Fibroblast of lung (primary cell): ENCODE results near the gene HPCAL1.

Experiments used
- EZH2 ChIP-seq: IDR thresholded peaks from 2 replicates; pipeline ENCODE4 v1.5.1; 2012; ENCODE audit warnings: low read length, control low read depth, mild to moderate bottlenecking; ENCODE audit errors: missing control alignments
- TF ChIP-seq, protein P1 (sequence below), 2 donors: IDR thresholded peaks in 1 of 2; conservative IDR thresholded peaks in 1 of 2; 1 replicate in 1 of 2; 2 replicates in 1 of 2; pipeline ENCODE4 v1.5.1; 2011 to 2012; ENCODE audit warnings: low read length in 2 of 2, control low read depth in 1 of 2, inconsistent platforms in 1 of 2, low read depth in 1 of 2, mild to moderate bottlenecking in 1 of 2

DNA sequence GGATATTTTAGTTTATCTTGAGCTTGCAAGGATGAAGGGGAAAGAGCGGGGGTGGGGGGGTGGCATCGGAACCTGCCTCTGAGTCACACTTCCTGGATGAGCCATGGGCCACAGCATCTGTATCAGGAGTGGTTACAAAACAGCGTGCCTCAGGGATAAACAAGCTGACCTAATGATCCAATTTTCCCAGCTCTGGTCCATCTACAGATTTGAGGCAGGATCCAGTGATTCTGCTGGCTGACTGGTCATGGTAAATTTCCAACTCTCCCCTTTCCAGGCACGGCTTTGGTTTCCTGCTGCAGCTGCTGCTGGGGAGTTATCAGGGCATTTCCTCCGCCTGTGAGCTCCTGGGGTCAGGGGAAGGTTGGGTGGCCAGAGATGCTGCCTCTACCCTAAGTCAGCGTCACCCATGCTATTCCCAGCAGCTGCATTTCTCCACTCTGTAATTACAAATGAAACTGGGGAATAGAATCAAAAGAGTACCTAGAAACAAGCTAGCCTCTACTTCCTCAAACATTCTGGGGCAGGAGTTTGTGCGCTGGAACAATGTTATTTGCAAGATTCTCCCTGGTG, 4.7 kb upstream of the HPCAL1 start:
- TF ChIP-seq, protein P1, sequence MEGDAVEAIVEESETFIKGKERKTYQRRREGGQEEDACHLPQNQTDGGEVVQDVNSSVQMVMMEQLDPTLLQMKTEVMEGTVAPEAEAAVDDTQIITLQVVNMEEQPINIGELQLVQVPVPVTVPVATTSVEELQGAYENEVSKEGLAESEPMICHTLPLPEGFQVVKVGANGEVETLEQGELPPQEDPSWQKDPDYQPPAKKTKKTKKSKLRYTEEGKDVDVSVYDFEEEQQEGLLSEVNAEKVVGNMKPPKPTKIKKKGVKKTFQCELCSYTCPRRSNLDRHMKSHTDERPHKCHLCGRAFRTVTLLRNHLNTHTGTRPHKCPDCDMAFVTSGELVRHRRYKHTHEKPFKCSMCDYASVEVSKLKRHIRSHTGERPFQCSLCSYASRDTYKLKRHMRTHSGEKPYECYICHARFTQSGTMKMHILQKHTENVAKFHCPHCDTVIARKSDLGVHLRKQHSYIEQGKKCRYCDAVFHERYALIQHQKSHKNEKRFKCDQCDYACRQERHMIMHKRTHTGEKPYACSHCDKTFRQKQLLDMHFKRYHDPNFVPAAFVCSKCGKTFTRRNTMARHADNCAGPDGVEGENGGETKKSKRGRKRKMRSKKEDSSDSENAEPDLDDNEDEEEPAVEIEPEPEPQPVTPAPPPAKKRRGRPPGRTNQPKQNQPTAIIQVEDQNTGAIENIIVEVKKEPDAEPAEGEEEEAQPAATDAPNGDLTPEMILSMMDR (conservative IDR thresholded peaks at IDR 0.05 in 1 of 2, IDR thresholded peaks at IDR 0.05 in 1 of 2; ENCODE audit: low read depth in 1 of 2, low read length in 2 of 2), result no peak
- no peak for TF ChIP-seq EZH2
